Mesothelial cell of epicardium (in vitro differentiated cells): ENCODE results near the gene BRF1. TPM values are rescaled to one million over a fixed set of nuclear protein-coding genes. Genes with fewer than 3 reads are reported as not detected.

ENCODE experiments used
- DNase-seq, 2 experiments: peaks; one replicate each; pipeline ENCODE4 v3.0.0; 2021; ENCODE audit warnings: low spot score in 2 of 2; ENCODE audit not compliant: unreplicated experiment in 2 of 2
- H3K27ac Mint-ChIP-seq: 2 replicates; pipeline ENCODE4 v1.8.0; 2021; ENCODE audit warnings: mixed read lengths
- H3K27me3 Mint-ChIP-seq: 2 replicates; pipeline ENCODE4 v1.8.0; 2021; ENCODE audit warnings: low read depth, mixed read lengths
- H3K36me3 Mint-ChIP-seq: 2 replicates; pipeline ENCODE4 v1.8.0; 2021; ENCODE audit warnings: mixed read lengths
- H3K4me1 Mint-ChIP-seq: 2 replicates; pipeline ENCODE4 v1.8.0; 2021; ENCODE audit warnings: mixed read lengths
- H3K4me3 Mint-ChIP-seq: 2 replicates; pipeline ENCODE4 v1.8.0; 2021; ENCODE audit warnings: mild to moderate bottlenecking, moderate library complexity, mixed read lengths
- H3K9me3 Mint-ChIP-seq: 2 replicates; pipeline ENCODE4 v1.8.0; 2021; ENCODE audit warnings: mixed read lengths
- CTCF ChIP-seq: fragments of 200-600 bp; sonication (generic); IDR thresholded peaks from one replicate; pipeline ENCODE4 v1.5.0; 2021; ENCODE audit warnings: antibody characterized with exemption; ENCODE audit not compliant: unreplicated experiment
- total RNA-seq: library from RNA; stranded (reverse); gene quantifications from 3 replicates; pipeline ENCODE4 v1.2.1, GENCODE V29; 2021

BRF1 gene
- total RNA-seq, 1 donor from 2014 or later, result 78.6 TPM

- peak overlapping the region; percentile 34 for H3K27ac Mint-ChIP-seq
- H3K9me3 Mint-ChIP-seq, result no peaks in the 10 kb centered on the region
- TF ChIP-seq CTCF, result no peak
- H3K4me1 Mint-ChIP-seq, result no peaks in the 10 kb centered on the region
- no peak for DNase-seq
- no peaks in the 10 kb centered on the region for H3K27me3 Mint-ChIP-seq
- no peak overlapping the region for H3K4me3 Mint-ChIP-seq
- H3K36me3 Mint-ChIP-seq, result peaks cover 2% of the 10 kb centered on the region
Measured at GRCh38 chr14:105207996-105208737, 92.6 kb downstream of the BRF1 start.

DNA sequence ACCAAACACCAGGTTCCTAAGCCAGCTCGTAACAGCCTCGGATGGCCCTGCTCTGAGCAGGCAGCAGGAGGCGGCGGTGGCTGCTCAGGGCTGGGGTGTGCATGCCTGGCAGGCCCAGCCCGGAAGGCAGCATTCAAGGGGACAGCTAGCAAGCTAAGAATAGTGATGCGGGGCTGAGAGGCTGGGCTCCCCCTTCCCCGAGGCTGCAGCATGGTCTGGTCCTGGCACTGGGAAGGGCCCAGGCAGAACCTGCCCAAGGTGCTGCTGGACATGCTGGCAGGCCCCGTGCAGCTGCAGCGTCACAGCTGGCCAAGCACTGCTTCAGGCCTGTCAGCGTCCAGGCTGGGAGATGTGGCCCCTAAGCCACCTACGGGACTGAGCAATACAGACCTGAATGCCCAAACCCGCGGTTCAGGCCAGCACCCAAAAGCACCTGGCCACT lies 93.3 kb downstream of the BRF1 start:
- Mint-ChIP-seq H3K4me3 (no peak overlapping the region), H3K36me3 (peaks cover 2% of the 10 kb centered on the region), H3K27ac (no peak overlapping the region), H3K9me3 (no peaks in the 10 kb centered on the region), H3K4me1 (no peaks in the 10 kb centered on the region), H3K27me3 (no peaks in the 10 kb centered on the region)
- TF ChIP-seq CTCF, result no peak
- no peak for DNase-seq

DNA sequence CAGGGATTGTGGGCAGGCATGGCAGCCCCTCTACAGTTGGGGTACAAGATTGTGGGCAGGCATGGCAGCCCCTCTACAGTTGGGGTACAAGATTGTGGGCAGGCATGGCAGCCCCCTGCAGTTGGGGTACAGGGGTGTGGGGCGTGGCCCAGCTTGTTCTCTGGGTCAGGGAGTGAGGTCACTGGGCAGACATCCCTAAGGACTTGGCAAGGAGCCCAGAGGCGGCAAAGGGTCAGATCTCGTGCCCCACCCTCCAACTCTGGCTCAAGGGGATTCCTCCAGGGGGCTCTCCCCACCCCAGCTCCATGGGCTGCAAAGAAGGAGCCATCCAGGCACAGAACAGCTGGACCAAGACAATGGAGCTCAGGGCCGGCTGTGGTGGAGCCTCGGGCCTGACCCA lies 93.9 kb downstream of the BRF1 start:
- H3K4me1 Mint-ChIP-seq, result no peaks in the 10 kb centered on the region
- TF ChIP-seq CTCF, result no peak
- no peak overlapping the region for H3K4me3 Mint-ChIP-seq
- no peaks in the 10 kb centered on the region for H3K27me3 Mint-ChIP-seq
- no peaks in the 10 kb centered on the region for H3K9me3 Mint-ChIP-seq
- no peak overlapping the region for H3K27ac Mint-ChIP-seq
- DNase-seq, result no peak
- H3K36me3 Mint-ChIP-seq, result no peaks in the 10 kb centered on the region

DNA sequence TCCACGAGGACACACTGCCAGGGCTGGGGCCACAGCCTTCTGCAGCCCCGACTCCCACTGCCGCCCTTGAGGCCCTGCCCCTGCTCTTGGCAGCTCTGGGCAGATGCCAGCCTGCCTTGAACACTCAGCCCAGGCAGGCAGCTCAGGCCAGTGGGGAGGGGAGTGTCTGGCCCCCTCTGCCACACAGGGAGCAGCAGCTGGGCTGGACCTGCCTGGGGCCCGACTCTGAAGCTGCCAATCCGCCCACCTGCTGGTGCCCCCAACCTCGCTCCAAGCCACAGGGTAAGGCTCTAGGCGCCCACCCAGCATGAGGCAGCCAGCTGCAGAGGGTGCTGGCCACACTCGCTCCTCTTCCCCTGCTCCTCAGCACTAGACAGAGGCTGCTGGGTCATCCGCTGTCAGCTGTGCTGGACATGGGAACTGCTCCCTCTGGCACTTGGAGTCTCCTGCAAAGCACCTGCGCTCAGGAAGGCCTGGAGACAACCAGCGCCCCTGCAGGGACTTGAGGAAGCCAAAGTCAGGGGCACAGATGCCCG lies 95.1 kb downstream of the BRF1 start:
- no peaks in the 10 kb centered on the region for H3K27me3 Mint-ChIP-seq
- DNase-seq, result no peak
- no peaks in the 10 kb centered on the region for H3K9me3 Mint-ChIP-seq
- H3K4me3 Mint-ChIP-seq, result no peak overlapping the region
- TF ChIP-seq CTCF, result no peak
- no peaks in the 10 kb centered on the region for H3K36me3 Mint-ChIP-seq
- no peak overlapping the region for H3K27ac Mint-ChIP-seq
- no peaks in the 10 kb centered on the region for H3K4me1 Mint-ChIP-seq

- Mint-ChIP-seq H3K9me3 (no peaks in the 10 kb centered on the region), H3K27me3 (no peaks in the 10 kb centered on the region), H3K36me3 (no peaks in the 10 kb centered on the region), H3K4me1 (no peaks in the 10 kb centered on the region), H3K4me3 (no peak overlapping the region), H3K27ac (no peak overlapping the region)
- DNase-seq, result no peak
- TF ChIP-seq CTCF, result no peak
Measured at GRCh38 chr14:105204931-105205672, 95.7 kb downstream of the BRF1 start.
